Heart right ventricle (tissue), 16 donors: ENCODE measurements around the gene TUG1. TPM values are rescaled to one million over a fixed set of nuclear protein-coding genes. Genes with fewer than 3 reads are reported as not detected.
A peak's percentile ranks its signal among the peaks of the same experiment; 100 is the strongest.

ENCODE experiments used
- ATAC-seq, 8 donors: fragments of 200-7000 bp; cut with Tn5 transposase; one replicate each; pipeline ENCODE4 v1.9.1; 2020; ENCODE audit warnings: mild to moderate bottlenecking in 8 of 8, moderate library complexity in 8 of 8, moderate number of reproducible peaks in 1 of 8
- DNase-seq, 2 donors: peaks; one replicate each; pipeline ENCODE4 v3.0.0-alpha.2; 2020
- H3K27ac ChIP-seq, 10 donors: fragments of 200-600 bp; sonication (generic) in 2 of 10; one replicate each; pipeline versions ENCODE4 v1.5.0 to v1.8.0; 2020 to 2022; ENCODE audit warnings: mild to moderate bottlenecking in 3 of 10
- H3K27me3 ChIP-seq, 7 donors: fragments of 200-600 bp; one replicate each; pipeline ENCODE4 v1.8.0; 2021 to 2022; ENCODE audit warnings: mild to moderate bottlenecking in 2 of 7
- H3K36me3 ChIP-seq, 9 donors: fragments of 200-600 bp; sonication (generic) in 1 of 9; one replicate each; pipeline versions ENCODE4 v1.5.0 to v1.8.0; 2020 to 2022; ENCODE audit warnings: mild to moderate bottlenecking in 2 of 9
- H3K4me1 ChIP-seq, 9 donors: fragments of 200-600 bp; sonication (generic) in 1 of 9; one replicate each; pipeline versions ENCODE4 v1.5.0 to v1.8.0; 2020 to 2022; ENCODE audit warnings: mild to moderate bottlenecking in 4 of 9
- H3K4me3 ChIP-seq, 10 donors: fragments of 200-600 bp; sonication (generic) in 2 of 10; one replicate each; pipeline versions ENCODE4 v1.5.0 to v1.8.0; 2020 to 2022; ENCODE audit warnings: mild to moderate bottlenecking in 7 of 10, moderate library complexity in 2 of 10
- H3K9me3 ChIP-seq, 11 donors: fragments of 200-600 bp in 10 of 11; sonication (generic) in 2 of 11; one replicate each; pipeline versions ENCODE4 v1.5.0 to v1.8.0; 2013 to 2022; ENCODE audit warnings: mild to moderate bottlenecking in 2 of 11, control low read depth in 1 of 11, moderate library complexity in 1 of 11
- WGBS, 2 donors: extraction: QIAGEN DNeasy Blood & Tissue Kit; methylation state at CpG; one replicate each; pipeline ENCODE4 v1.1.7; 2013; ENCODE audit warnings: inconsistent platforms in 1 of 2; 5-methylcytosine and 5-hydroxymethylcytosine counted together
- intact Hi-C, 10 donors: fragments of 100-400 bp; cut with DNase I; formaldehyde crosslinking; loops; one replicate each; pipeline versions ENCODE4 v1.11.1 to v1.14.2; 2022
- polyA plus RNA-seq, 2 donors: library from polyadenylated mRNA; stranded (reverse); fragments of 200-250 nt; gene quantifications; one replicate each; pipeline ENCODE4 v1.2.3, GENCODE V29; 2013
- total RNA-seq, 10 donors: library from RNA; stranded (reverse); fragmentation: NEBNext Ultra II Directional in 3 of 10; extraction: Animal tissue kit (Norgen Biotek cat#: 25700) in 3 of 10; gene quantifications; one replicate each; pipeline versions ENCODE4 v1.2.1 to v1.2.4, GENCODE V29; 2021 to 2023
- TF ChIP-seq, protein P1 (sequence below), 9 donors: fragments of 200-600 bp; sonication (generic) in 2 of 9; IDR thresholded peaks; one replicate each; pipeline versions ENCODE4 v1.5.0 to v1.8.0; 2021 to 2022; ENCODE audit warnings: antibody characterized with exemption in 9 of 9, mild to moderate bottlenecking in 5 of 9, moderate library complexity in 1 of 9
- donor health status: Arrhythmogenic right ventricular cardiomyopathy.
- donor health status: ischemic (EF 13 %, LVEDD 7.1; RV severe dilation, severe dysfunction).
- donor health status: healthy with polysubstance abuse.
- donor health status: DM: no; HTN: yes; CAD: no.
- donor health status: DM: no; HTN: no; CAD: no.
- donor health status: ischemic (EF 25% LVEDD 6.9; RV normal size, moderate dysfunction).
- donor health status: ischemic (EF 25% LVEDD 5.7; RV mildly dilated, moderate dysfunction).
- donor health status: healthy.
- donor health status: DM: yes; HTN: yes; CAD: no.
- donor health status: Ischemic cardiomyopathy.
- donor health status: ischemic (EF 35%, LVEDD 5.7; RV mildly dilated, moderate dysfunction).
- donor health status: nonischemic (EF 11% LVEDD 7.7; RV severe dilation, severe dysfunction).
- donor health status: DM: yes; HTN: yes; CAD: no.
- donor health status: PGD.
- donor health status: ischemic (EF 29% LVEDD 5.4; RV normal size, mild dysfunction).
- donor health status: nonischemic (EF 23%, LVEDD 6.1; RV moderate dilation, normal function).

TUG1 gene
- total and polyA plus RNA-seq, 12 donors = 18.6 to 48.4 (median 42.2) TPM

- Histone ChIP-seq H3K4me1 (no peaks in the 10 kb centered on the region), H3K27ac (no peak overlapping the region), H3K27me3 (no peaks in the 10 kb centered on the region), H3K4me3 (no peak overlapping the region), H3K36me3 (peaks cover 3 to 100% (median 86%) of the 10 kb centered on the region in 9 donors), H3K9me3 (no peaks in the 10 kb centered on the region)
- DNase-seq (no peak), ATAC-seq (no peak)
- 93 to 96% methylated on average over 16 of the region's 16 CpGs for WGBS, 2 donors
- TF ChIP-seq, protein P1, sequence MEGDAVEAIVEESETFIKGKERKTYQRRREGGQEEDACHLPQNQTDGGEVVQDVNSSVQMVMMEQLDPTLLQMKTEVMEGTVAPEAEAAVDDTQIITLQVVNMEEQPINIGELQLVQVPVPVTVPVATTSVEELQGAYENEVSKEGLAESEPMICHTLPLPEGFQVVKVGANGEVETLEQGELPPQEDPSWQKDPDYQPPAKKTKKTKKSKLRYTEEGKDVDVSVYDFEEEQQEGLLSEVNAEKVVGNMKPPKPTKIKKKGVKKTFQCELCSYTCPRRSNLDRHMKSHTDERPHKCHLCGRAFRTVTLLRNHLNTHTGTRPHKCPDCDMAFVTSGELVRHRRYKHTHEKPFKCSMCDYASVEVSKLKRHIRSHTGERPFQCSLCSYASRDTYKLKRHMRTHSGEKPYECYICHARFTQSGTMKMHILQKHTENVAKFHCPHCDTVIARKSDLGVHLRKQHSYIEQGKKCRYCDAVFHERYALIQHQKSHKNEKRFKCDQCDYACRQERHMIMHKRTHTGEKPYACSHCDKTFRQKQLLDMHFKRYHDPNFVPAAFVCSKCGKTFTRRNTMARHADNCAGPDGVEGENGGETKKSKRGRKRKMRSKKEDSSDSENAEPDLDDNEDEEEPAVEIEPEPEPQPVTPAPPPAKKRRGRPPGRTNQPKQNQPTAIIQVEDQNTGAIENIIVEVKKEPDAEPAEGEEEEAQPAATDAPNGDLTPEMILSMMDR (IDR thresholded peaks at IDR 0.05) = no peak
- intact Hi-C loops = no loop called here
These were observed 36.4 kb upstream of the TUG1 start for GRCh38 chr22:30932661-30933060.

- Histone ChIP-seq H3K4me1 (no peaks in the 10 kb centered on the region), H3K27ac (no peak overlapping the region)
These were observed 35.6 kb upstream of the TUG1 start for GRCh38 chr22:30933457-30933856.

GRCh38 chr22:30934053-30934452 is 35.0 kb upstream of the TUG1 start:
- TF ChIP-seq, protein P1 (IDR thresholded peaks at IDR 0.05) = no peak
- WGBS, 2 donors = 97% methylated on average over 8 of the region's 8 CpGs
- Histone ChIP-seq H3K4me3 (no peak overlapping the region), H3K36me3 (peaks cover 0 to 100% (median 85%) of the 10 kb centered on the region in 9 donors), H3K27ac (no peak overlapping the region), H3K27me3 (no peaks in the 10 kb centered on the region), H3K4me1 (no peaks in the 10 kb centered on the region), H3K9me3 (no peaks in the 10 kb centered on the region)
- ATAC-seq = no peak
- DNase-seq = no peak
- intact Hi-C loops = no loop called here

More at GRCh38 chr22:30933457-30933856, 35.6 kb upstream of the TUG1 start:
- TF ChIP-seq, protein P1 (IDR thresholded peaks at IDR 0.05) = no peak
- Histone ChIP-seq H3K27me3 (no peaks in the 10 kb centered on the region), H3K36me3 (peaks cover 0 to 100% (median 86%) of the 10 kb centered on the region in 9 donors), H3K4me3 (no peak overlapping the region), H3K9me3 (no peaks in the 10 kb centered on the region)
- DNase-seq = no peak
- 74 to 87% methylated on average over 7 of the region's 7 CpGs for WGBS, 2 donors
- no peak for ATAC-seq
- intact Hi-C loops = no loop called here

DNA sequence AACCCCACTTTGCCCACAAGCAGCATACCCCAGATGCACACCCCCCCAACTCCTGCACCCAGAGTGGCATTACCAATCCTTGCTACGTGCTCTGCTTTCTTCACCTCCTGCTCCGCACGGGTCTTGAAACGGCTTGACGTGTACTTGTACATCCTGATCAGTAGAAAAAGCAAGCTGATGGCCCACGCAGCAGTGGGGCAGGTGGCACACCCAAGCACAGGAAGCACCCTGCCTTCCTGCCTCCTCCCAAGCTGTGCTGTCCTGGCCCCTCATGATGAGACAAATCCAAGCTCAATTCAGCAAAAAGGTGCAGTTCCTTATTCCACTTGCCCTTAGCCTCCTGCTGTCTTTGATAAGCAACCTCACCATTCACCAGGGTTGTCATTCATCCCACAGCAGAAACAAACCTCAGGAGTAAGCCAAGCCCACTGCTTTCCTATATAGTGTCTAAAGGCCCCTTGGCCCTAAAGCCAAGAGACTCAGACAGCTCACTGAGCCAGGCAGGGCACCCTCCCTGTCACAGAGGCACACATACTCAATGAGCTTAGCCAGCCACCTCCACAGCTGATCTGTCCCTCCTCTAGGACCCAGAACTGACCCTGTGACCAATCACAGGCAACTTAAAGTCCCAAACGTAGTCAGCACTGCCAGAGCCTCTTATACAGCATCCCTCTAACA is 28.2 kb upstream of the TUG1 start:
- whole genome bisulfite sequencing, 2 donors = 74 to 83% methylated on average over 7 of the region's 7 CpGs
- Histone ChIP-seq H3K4me3 (peak overlapping the region in 1 of 10 donors; percentile 16), H3K9me3 (no peaks in the 10 kb centered on the region), H3K4me1 (peaks cover 0 to 4% (median 0%) of the 10 kb centered on the region in 9 donors), H3K27me3 (no peaks in the 10 kb centered on the region), H3K27ac (peak overlapping the region in 1 of 10 donors; percentile 69), H3K36me3 (peaks cover 0 to 100% (median 83%) of the 10 kb centered on the region in 9 donors)
- TF ChIP-seq, protein P1 (IDR thresholded peaks at IDR 0.05) = no peak
- ATAC-seq = no peak
- DNase-seq = no peak
- intact Hi-C loops = loop anchor here in 6 of 10 donors (10.0 kb wide), 3 partner anchors 204 to 294 kb away; partner anchors contain the start of gene PLA2G3 (in 2 of the 6)
